Measurements from ENCODE around the gene NFAT5.
"Not testable (repeated sequence)": the region's sequence is repeated elsewhere in the genome, so short reads cannot be mapped to it uniquely, and the experiment has no call there.

The NFAT5 gene

GRCh38 chr16:69553332-69553731 is 12.4 kb upstream of the NFAT5 start:
- DNase-seq: peak; percentile 2

DNA sequence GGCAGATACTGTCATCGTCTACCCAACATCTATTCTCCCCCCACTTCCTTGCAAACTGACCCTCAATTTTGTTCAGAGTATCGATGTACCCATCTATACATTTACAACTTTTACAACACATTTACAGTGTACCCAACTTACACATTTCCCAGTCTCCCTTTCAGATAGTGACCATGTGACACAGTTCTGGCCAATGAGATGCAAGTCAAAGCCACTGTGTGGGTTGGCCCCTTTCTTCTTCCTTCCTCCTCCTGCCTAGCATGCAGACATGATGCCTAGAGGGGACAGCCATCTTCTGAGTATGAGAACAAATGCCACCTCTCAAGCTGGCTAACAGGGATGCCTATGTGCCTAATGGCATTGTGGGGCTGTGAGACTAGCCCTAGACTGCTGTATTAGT is 11.3 kb upstream of the NFAT5 start:
- DNase-seq: no peak

DNA sequence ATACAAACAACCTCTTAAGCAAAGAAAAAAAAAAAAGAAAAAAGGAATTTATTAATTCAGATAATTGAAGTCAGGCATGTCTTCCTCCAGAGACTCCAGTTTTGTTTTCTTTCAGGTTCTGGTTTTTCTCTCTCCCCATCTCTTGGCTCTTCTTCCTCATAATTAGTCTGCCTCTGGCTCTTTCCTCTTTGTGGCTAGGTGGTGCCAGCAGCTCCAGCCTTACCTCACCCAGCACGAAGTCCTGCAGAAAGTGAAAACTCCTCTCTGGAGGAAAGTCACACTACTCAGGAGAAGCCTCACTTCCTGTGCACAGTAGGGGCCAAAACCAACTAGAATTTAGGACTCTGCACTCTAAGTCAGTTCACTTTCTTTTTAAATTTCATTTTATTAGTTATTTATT is 10.3 kb upstream of the NFAT5 start:
- DNase-seq: no peak

DNA sequence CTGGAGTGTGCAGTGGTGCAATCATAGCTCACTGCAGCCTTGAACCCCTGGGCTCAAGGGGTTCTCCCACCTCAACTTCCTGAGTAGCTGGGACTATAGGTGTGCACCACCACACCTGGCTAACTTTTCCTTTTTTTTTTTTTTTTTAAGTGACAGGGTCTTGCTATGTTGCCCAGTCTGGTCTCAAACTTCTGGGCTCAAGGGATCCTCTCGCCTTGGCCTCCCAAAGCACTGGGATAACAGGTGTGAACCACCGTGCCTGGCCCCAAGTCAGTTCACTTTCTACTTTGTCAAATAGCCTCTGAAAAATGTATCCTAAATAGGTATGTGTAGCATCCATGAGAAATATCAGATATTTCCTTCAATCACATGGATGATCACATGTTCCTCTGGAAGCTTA is 9.9 kb upstream of the NFAT5 start:
- no peak for DNase-seq

GRCh38 chr16:69559164-69559563 is 6.6 kb upstream of the NFAT5 start:
- DNase-seq: no peak

GRCh38 chr16:69561367-69561766 is 4.4 kb upstream of the NFAT5 start:
- DNase-seq: not testable (repeated sequence)

GRCh38 chr16:69561901-69562300 is 3.9 kb upstream of the NFAT5 start:
- no peak for DNase-seq

DNA sequence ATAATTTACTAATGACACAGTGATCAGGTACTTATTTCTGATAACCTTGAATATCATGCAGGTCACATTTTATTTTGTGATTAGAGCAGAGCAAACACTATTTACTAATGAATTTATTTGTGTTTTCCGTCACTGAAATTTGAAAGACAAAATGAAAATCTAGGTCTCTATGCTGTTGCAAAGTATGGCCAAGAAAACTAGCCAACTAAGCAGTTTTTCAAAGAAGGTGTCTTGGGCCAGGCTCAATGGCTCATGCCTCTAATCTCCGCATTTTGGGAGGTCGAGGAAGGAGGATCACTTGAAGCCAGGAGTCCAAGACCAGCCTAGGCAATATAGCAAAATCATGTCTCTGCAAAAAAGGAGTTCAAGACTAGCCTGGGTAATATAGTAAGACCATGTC is 3.0 kb upstream of the NFAT5 start:
- no peak for DNase-seq

- DNase-seq: no peak
These were observed 1.9 kb upstream of the NFAT5 start for GRCh38 chr16:69563605-69564580.

- no peak for DNase-seq
These were observed 708 bp upstream of the NFAT5 start for GRCh38 chr16:69564845-69565670.

DNA sequence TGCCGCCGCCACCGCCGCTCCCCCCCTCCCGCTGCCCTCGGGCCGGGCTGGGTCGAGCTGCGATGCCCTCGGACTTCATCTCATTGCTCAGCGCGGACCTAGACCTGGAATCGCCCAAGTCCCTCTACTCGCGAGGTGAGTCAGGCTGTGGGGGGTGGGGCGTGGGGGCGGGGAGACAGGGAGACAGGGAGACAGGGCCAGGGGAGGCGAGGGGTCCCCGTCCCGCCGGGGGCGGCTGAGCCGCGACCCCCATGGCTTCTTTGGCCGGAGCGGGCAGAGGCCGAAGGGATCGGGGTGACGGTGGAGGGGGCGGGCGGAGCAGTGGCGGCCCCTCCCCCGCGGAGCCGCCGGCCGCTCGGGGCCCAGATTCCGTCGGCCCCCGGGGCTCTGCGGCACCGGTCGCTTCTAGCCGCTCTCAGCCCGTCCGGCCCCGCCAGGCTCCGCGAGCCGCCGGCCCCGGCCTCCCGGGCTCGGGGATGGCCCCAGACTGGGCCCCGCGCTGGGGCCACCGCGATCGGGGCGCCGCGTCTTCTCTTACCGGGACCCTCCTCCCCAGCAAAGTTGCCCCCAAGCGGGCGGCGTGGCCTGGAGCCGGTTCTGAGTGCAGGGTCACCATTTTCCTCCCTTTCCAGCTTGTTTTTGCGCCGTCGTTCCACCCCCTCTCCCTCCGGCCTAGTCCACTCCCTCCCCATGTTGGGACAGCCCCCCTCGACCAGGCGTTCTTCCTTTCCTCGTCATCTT is 644 bp downstream of the NFAT5 start:
- DNase-seq: no peak

DNA sequence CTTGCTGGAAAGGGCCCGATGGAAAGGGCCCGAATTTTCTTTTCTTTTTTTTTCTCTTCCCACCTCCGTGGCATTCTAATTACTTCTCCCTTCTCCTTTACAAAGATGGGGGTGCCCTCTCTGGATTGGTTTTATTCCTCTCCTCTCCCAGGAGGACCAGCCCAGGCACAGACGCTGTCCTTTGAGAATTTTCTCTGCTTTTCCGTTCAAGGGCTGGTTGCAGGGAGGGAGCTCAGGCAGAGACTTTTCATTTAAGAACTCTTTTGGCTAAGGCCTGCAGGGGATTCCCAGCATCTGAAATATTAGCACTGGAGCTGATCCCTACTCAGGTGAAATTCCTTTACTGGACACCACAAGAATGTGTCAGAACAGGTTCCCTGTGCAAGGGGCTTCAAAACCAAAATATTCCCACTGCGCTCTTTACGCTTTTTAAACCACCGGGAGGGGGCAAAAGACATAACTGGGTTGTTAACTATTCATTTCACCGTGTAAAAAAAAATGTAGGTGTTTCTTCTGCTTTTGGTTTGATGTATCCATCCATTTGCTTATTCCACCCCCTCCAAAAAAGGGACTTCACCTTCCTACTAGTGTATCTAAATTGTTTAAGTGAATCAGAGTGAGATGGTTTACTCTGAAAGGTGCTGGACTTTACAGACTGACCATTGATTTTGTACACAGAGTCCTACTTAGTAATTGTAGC is 1.4 kb downstream of the NFAT5 start:
- no peak for DNase-seq

DNA sequence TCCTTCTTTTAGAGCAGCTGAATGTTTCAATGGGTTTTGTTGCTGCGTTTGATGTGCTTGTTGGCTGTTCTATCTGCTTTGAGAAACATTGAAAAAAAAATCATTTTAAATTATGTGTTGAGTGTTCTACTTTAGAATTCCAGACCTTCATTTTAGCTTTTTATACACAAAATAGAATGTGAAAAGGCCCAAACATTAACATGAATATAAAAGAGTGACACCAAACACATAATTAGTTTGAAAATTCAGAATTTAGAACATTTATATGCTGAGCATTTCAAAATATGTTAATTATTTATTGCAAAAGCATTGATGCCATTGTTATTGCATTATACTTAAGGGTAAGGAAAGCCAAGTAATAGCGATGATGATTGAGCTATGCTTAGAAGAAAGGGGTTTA is 2.9 kb downstream of the NFAT5 start:
- no peak for DNase-seq

- not testable (repeated sequence) for DNase-seq
These were observed 13.0 kb downstream of the NFAT5 start for GRCh38 chr16:69578771-69579170.

GRCh38 chr16:69579783-69580481 is 14.2 kb downstream of the NFAT5 start:
- no peak for DNase-seq

DNA sequence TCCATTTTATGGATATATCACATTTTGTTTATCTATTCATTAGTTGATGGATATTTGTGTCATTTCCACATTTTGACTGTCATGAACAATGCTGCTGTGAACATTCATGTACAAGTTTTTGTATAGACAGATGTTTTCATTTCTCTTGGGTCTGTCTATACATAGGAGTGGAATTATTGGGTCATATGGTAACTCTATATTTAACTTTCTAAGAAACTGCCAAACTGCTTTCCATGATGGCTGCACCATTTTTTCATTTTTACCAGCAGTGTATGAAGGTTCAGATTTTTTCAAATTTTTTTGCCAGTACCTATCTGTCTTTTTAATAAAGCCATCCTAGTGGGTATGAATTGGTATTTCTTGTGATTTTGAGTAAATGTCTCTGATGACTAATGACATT is 15.5 kb downstream of the NFAT5 start:
- DNase-seq: no peak

GRCh38 chr16:69584493-69584892 is 18.7 kb downstream of the NFAT5 start:
- DNase-seq: not testable (repeated sequence)

- no peak for DNase-seq
These were observed 23.9 kb downstream of the NFAT5 start for GRCh38 chr16:69589434-69590269.

GRCh38 chr16:69590590-69590989 is 24.8 kb downstream of the NFAT5 start:
- no peak for DNase-seq

- DNase-seq: no peak
These were observed 28.0 kb downstream of the NFAT5 start for GRCh38 chr16:69593751-69594255.

All from NCI-H1417 treated with DMSO at 0.1 percent for 48 hours (cell line).